A549 (cell line): ENCODE data around the gene CTNNA1. TPM values are rescaled to one million over a fixed set of nuclear protein-coding genes. Genes with fewer than 3 reads are reported as not detected.

ENCODE experiments used
- ATAC-seq, 2 experiments: fragments of 200-7000 bp in 1 of 2; fragments of >200 bp in 1 of 2; cut with Nextera tagmentation in 1 of 2; cut with Tn5 transposase in 1 of 2; 3 replicates each; pipeline versions ENCODE4 v1.8.0 to v1.9.1; 2018 to 2020; ENCODE audit warnings: mild to moderate bottlenecking in 1 of 2, moderate library complexity in 1 of 2
- CTCF ChIA-PET: fragments of 300-600 bp; sonication (Branson Sonifier 250); formaldehyde crosslinking; extraction: SDS; loops from one replicate; lab custom pipeline; 2021; ENCODE audit warnings: antibody characterized with exemption, inconsistent platforms; lab: Yijun Ruan, JAX
- POLR2A ChIA-PET: fragments of 350-600 bp; formaldehyde crosslinking; extraction: SDS; loops from one replicate; lab custom pipeline; 2021; ENCODE audit warnings: antibody characterized with exemption, inconsistent platforms; lab: Yijun Ruan, JAX
- DNase-seq, 2 experiments: peaks; one replicate each; pipeline versions ENCODE4 v3.0.0 to v3.0.0-alpha.2; 2011 to 2016; ENCODE audit warnings: low read depth in 1 of 2, low spot score in 1 of 2
- FAIRE-seq: peaks from 2 replicates; lab custom pipeline; 2011; peaks lifted over from hg19 to GRCh38; lab: Jason Lieb, UNC
- H3K27ac ChIP-seq, 2 experiments: fragments of >200 bp; sonication (Bioruptor Twin); formaldehyde crosslinking; 3 replicates each; pipeline ENCODE4 v1.5.1; 2016 to 2017
- H3K4me1 ChIP-seq: fragments of >200 bp; sonication (Bioruptor Twin); formaldehyde crosslinking; 3 replicates; pipeline ENCODE4 v1.6.1; 2016
- H3K4me2 ChIP-seq: fragments of >200 bp; sonication (Bioruptor Twin); formaldehyde crosslinking; 3 replicates; pipeline ENCODE4 v1.6.1; 2016
- H3K4me3 ChIP-seq: fragments of >200 bp; sonication (Bioruptor Twin); formaldehyde crosslinking; 3 replicates; pipeline ENCODE4 v1.5.1; 2016
- H3K9me3 ChIP-seq: fragments of >200 bp; sonication (Bioruptor Twin); formaldehyde crosslinking; 3 replicates; pipeline ENCODE4 v1.6.1; 2016
- BHLHE40 ChIP-seq: IDR thresholded peaks from 2 replicates; pipeline ENCODE4 v1.6.1; 2012; ENCODE audit warnings: low read depth, low read length, inconsistent platforms
- CBX2 ChIP-seq: fragments of 200-600 bp; sonication (generic); IDR thresholded peaks from 2 replicates; pipeline ENCODE4 v1.6.1; 2016; ENCODE audit warnings: low read depth, mild to moderate bottlenecking, borderline replicate concordance
- CBX8 ChIP-seq: fragments of 200-600 bp; sonication (generic); IDR thresholded peaks from 2 replicates; pipeline ENCODE4 v1.6.1; 2016
- CEBPB ChIP-seq, 2 experiments: fragments of >200 bp in 1 of 2; sonication (Bioruptor Twin) in 1 of 2; formaldehyde crosslinking in 1 of 2; IDR thresholded peaks; 2 replicates each; pipeline ENCODE4 v1.6.1; 2012 to 2016
- EHF ChIP-seq: fragments of 250-450 bp; sonication (Bioruptor Pico); IDR thresholded peaks from 2 replicates; pipeline ENCODE4 v1.5.0; 2020; ENCODE audit warnings: mild to moderate bottlenecking
- EHMT2 ChIP-seq: fragments of 200-600 bp; sonication (generic); IDR thresholded peaks from 2 replicates; pipeline ENCODE4 v1.6.1; 2016; ENCODE audit warnings: antibody characterized with exemption, low read depth, mild to moderate bottlenecking, moderate library complexity
- EP300 ChIP-seq, 2 experiments: fragments of >200 bp; sonication (Bioruptor Twin); formaldehyde crosslinking; IDR thresholded peaks; 2 replicates in 1 of 2; 3 replicates in 1 of 2; pipeline ENCODE4 v1.6.1; 2016 to 2017
- ESRRA ChIP-seq: fragments of 150-350 bp; IDR thresholded peaks from 2 replicates; pipeline ENCODE4 v1.6.1; 2014; ENCODE audit warnings: mild to moderate bottlenecking, low read length, borderline replicate concordance
- FOXS1 ChIP-seq: fragments of 250-450 bp; sonication (Bioruptor Pico); IDR thresholded peaks from 2 replicates; pipeline ENCODE4 v1.5.0; 2020; ENCODE audit warnings: mild to moderate bottlenecking, moderate library complexity
- GATA3 ChIP-seq: IDR thresholded peaks from 2 replicates; pipeline ENCODE4 v1.6.1; 2012; ENCODE audit warnings: borderline replicate concordance
- HEYL ChIP-seq: fragments of 250-450 bp; sonication (Bioruptor Pico); IDR thresholded peaks from 2 replicates; pipeline ENCODE4 v1.8.0; 2021; ENCODE audit warnings: mild to moderate bottlenecking, moderate library complexity
- HOXA7 ChIP-seq: fragments of 250-450 bp; sonication (Bioruptor Pico); IDR thresholded peaks from 2 replicates; pipeline ENCODE4 v1.5.0; 2020; ENCODE audit warnings: mild to moderate bottlenecking, moderate library complexity
- HOXB5 ChIP-seq: fragments of 250-450 bp; sonication (Bioruptor Pico); IDR thresholded peaks from 2 replicates; pipeline ENCODE4 v1.5.0; 2020; ENCODE audit warnings: mild to moderate bottlenecking, moderate library complexity
- JUN ChIP-seq, 2 experiments: fragments of >200 bp; sonication (Bioruptor Twin); formaldehyde crosslinking; IDR thresholded peaks; 2 replicates in 1 of 2; 3 replicates in 1 of 2; pipeline ENCODE4 v1.6.1; 2016 to 2017
- KDM1A ChIP-seq: fragments of 200-600 bp; sonication (generic); IDR thresholded peaks from 2 replicates; pipeline ENCODE4 v1.6.1; 2016; ENCODE audit warnings: low read depth, mild to moderate bottlenecking
- KDM5A ChIP-seq: fragments of 200-600 bp; sonication (generic); IDR thresholded peaks from 2 replicates; pipeline ENCODE4 v1.6.1; 2016; ENCODE audit warnings: antibody characterized with exemption, mild to moderate bottlenecking
- MYC ChIP-seq: IDR thresholded peaks from 2 replicates; pipeline ENCODE4 v1.6.1; 2012; ENCODE audit warnings: mild to moderate bottlenecking, inconsistent platforms, low read length, improper control_type of control experiment, borderline replicate concordance
- NFE2L2 ChIP-seq: fragments of 150-350 bp; conservative IDR thresholded peaks from 2 replicates; pipeline ENCODE4 v1.6.1; 2014; ENCODE audit warnings: low read length
- PHF8 ChIP-seq: fragments of 200-600 bp; sonication (generic); IDR thresholded peaks from 2 replicates; pipeline ENCODE4 v1.6.1; 2016; ENCODE audit warnings: low read depth, mild to moderate bottlenecking, antibody characterized with exemption, moderate library complexity, borderline replicate concordance
- RAD21 ChIP-seq, 2 experiments: fragments of >200 bp in 1 of 2; sonication (Bioruptor Twin) in 1 of 2; formaldehyde crosslinking in 1 of 2; IDR thresholded peaks in 1 of 2; conservative IDR thresholded peaks in 1 of 2; 2 replicates in 1 of 2; 3 replicates in 1 of 2; pipeline ENCODE4 v1.6.1; 2012 to 2018; ENCODE audit warnings: inconsistent platforms in 1 of 2
- RNF2 ChIP-seq: fragments of 200-600 bp; sonication (generic); IDR thresholded peaks from 2 replicates; pipeline ENCODE4 v1.6.1; 2016; ENCODE audit warnings: low read depth, mild to moderate bottlenecking, antibody characterized with exemption, moderate library complexity, borderline replicate concordance
- SREBF2 ChIP-seq: fragments of 450-650 bp; IDR thresholded peaks from 2 replicates; pipeline ENCODE4 v1.6.1; 2014; ENCODE audit warnings: mild to moderate bottlenecking, moderate library complexity
- ZNF302 ChIP-seq: fragments of 250-450 bp; sonication (Bioruptor Pico); IDR thresholded peaks from 2 replicates; pipeline ENCODE4 v1.9.0; 2021; ENCODE audit warnings: inconsistent platforms, mild to moderate bottlenecking, moderate library complexity
- ZSCAN20 ChIP-seq: fragments of 250-450 bp; sonication (Bioruptor Pico); IDR thresholded peaks from 2 replicates; pipeline ENCODE4 v1.8.0; 2022; ENCODE audit warnings: mild to moderate bottlenecking, moderate library complexity
- WGBS: methylation state at CpG from one replicate; pipeline ENCODE4 v1.1.6; 2017; ENCODE audit errors: missing lambda C conversion rate; 5-methylcytosine and 5-hydroxymethylcytosine counted together
- polyA plus RNA-seq, 4 experiments: library from polyadenylated mRNA; depleted of rRNA in 3 of 4; stranded (reverse); fragments of >200 nt; fragmentation: RNase III in 1 of 4; extraction: RNeasy Plus Mini Kit Qiagen cat#74134 plus additional on column Dnase treatment in 1 of 4; gene quantifications; 2 replicates in 3 of 4; 3 replicates in 1 of 4; pipeline ENCODE4 v1.2.3, GENCODE V29; 2011 to 2017
- TF ChIP-seq, protein P1 (sequence below): fragments of 250-450 bp; sonication (Bioruptor Pico); IDR thresholded peaks from 2 replicates; pipeline ENCODE4 v1.5.0; 2020; ENCODE audit warnings: low read depth, mild to moderate bottlenecking, moderate library complexity
- TF ChIP-seq, protein P2 (sequence below): IDR thresholded peaks from 2 replicates; pipeline ENCODE4 v1.6.1; 2012; ENCODE audit warnings: low read depth, borderline replicate concordance
- TF ChIP-seq, protein P3 (sequence below): fragments of 150-350 bp; IDR thresholded peaks from 2 replicates; pipeline ENCODE4 v1.6.1; 2014; ENCODE audit warnings: low read depth, mild to moderate bottlenecking, low read length
- TF ChIP-seq, protein P4 (sequence below): fragments of 250-450 bp; sonication (Bioruptor Pico); IDR thresholded peaks from 2 replicates; pipeline ENCODE4 v1.5.0; 2021; ENCODE audit warnings: mild to moderate bottlenecking, moderate library complexity, borderline replicate concordance

The CTNNA1 gene
- polyA plus RNA-seq, 2 of the 4 experiments (the other 2 are of a cell fraction) = 154 to 184 TPM

DNA sequence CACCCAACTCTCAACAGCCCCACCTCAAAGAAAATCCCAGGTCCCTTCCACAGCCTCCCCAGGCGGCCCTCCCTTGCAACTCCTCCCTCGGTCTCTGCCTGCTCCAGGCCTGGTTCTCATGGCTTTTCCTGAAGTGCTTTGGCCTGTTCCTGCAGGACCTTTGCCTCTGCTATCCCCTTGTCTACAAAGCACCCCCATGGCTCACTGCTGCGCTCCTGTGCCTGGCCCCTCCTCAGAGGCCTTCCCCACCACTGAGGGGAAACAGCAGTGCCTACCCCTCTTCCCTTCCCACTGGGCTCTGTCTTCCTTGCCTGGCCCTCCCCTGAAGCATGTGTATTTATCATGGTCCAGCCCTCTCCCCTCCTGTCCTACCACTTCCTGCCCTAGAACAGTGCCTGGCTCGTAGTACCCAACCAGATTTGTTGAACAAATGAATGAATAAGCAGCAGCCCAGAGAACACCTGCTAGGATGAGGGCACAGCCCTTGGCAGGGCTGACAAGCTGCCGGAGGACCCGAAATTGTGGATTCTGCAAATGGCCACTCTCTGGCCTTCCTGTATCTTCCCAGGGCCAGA is 190.5 kb downstream of the CTNNA1 start:
- ChIA-PET POLR2A (no interaction called here), CTCF (interaction anchor here (0.6 to 1.4 kb wide), 2 partner anchors 11 to 219 kb away, joined by 3 read pairs; no protein-coding TSS in a partner anchor)
- FAIRE-seq (no peak), DNase-seq (no peak), ATAC-seq (no peak)
- Histone ChIP-seq H3K27ac (no peak overlapping the region), H3K4me3 (no peak overlapping the region), H3K4me1 (no peaks in the 10 kb centered on the region)
- TF ChIP-seq, protein P1, sequence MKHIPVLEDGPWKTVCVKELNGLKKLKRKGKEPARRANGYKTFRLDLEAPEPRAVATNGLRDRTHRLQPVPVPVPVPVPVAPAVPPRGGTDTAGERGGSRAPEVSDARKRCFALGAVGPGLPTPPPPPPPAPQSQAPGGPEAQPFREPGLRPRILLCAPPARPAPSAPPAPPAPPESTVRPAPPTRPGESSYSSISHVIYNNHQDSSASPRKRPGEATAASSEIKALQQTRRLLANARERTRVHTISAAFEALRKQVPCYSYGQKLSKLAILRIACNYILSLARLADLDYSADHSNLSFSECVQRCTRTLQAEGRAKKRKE (CRISPR knock-in tag) = no peak
- TF ChIP-seq CEBPB (IDR thresholded peaks at IDR 0.05) = no peak
- no peak for TF ChIP-seq PHF8
- TF ChIP-seq, protein P2, sequence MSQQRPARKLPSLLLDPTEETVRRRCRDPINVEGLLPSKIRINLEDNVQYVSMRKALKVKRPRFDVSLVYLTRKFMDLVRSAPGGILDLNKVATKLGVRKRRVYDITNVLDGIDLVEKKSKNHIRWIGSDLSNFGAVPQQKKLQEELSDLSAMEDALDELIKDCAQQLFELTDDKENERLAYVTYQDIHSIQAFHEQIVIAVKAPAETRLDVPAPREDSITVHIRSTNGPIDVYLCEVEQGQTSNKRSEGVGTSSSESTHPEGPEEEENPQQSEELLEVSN = no peak
- TF ChIP-seq EP300 (IDR thresholded peaks at IDR 0.05) = no peak
- no peak for TF ChIP-seq JUN (IDR thresholded peaks at IDR 0.05)
- no peak for TF ChIP-seq HOXB5 (CRISPR knock-in tag)
- no peak for TF ChIP-seq NFE2L2
- TF ChIP-seq ZNF302 (CRISPR knock-in tag) = no peak
- TF ChIP-seq, protein P3, sequence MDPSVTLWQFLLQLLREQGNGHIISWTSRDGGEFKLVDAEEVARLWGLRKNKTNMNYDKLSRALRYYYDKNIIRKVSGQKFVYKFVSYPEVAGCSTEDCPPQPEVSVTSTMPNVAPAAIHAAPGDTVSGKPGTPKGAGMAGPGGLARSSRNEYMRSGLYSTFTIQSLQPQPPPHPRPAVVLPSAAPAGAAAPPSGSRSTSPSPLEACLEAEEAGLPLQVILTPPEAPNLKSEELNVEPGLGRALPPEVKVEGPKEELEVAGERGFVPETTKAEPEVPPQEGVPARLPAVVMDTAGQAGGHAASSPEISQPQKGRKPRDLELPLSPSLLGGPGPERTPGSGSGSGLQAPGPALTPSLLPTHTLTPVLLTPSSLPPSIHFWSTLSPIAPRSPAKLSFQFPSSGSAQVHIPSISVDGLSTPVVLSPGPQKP = no peak
- TF ChIP-seq RNF2 = no peak
- TF ChIP-seq MYC = no peak
- no peak for TF ChIP-seq CBX2
- no peak for TF ChIP-seq CBX8
- TF ChIP-seq EHMT2 = no peak
- TF ChIP-seq KDM1A = no peak
- TF ChIP-seq SREBF2 = no peak
- no peak for TF ChIP-seq HEYL (CRISPR knock-in tag)
- TF ChIP-seq, all 56 proteins: peak for 0
- Histone ChIP-seq H3K9me3 (no peaks in the 10 kb centered on the region), H3K4me2 (no peak overlapping the region)
- 86% methylated on average over 6 of the region's 6 CpGs for WGBS

DNA sequence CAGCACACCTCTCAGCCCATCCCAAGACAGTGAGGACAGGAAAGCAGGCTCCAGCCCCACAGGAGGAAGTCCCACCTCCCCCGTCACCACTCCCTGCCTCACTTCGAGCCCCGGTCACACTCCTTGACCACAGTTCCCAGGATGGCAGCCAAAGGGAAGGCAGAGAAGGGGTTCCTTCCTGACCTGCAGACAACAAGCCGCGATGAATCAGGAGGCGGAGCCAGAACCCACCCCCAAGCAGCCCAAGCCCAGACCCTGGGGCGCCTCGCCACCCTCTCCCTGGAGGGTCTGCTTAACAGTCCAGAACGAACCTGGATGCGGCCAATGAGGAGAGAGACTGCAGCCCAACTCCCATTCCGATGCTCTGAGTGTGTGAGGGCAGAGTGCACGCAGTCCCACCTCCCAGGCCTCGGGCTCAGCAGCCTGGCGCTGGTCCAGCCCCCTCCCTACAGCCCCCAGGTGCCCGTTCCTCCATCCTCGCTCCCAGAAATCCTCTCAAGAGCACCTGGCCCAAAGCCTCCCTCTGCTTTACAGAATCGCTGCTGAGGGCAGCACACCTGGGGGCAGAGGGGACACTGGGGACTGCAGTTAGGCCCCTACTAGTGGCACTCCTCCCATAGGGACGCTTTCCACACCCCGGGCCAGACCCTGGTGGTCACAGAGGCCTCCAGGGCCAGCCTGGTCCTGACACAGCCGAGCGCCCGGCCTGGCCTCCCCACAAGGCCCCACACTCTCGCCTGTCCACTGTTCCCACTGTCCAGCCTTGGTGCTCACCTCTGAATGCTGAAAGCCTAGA is 191.5 kb downstream of the CTNNA1 start:
- H3K27ac ChIP-seq = no peak overlapping the region
- no peak overlapping the region for H3K4me3 ChIP-seq
- H3K4me1 ChIP-seq = no peaks in the 10 kb centered on the region
- WGBS = 79% methylated on average over 21 of the region's 23 CpGs
- POLR2A ChIA-PET = no interaction called here
- ATAC-seq (peak; percentile 13 to 19; a peak in 4 of 6 replicates), FAIRE-seq (no peak), DNase-seq (no peak)
- H3K9me3 ChIP-seq = no peaks in the 10 kb centered on the region
- H3K4me2 ChIP-seq = no peak overlapping the region
- TF ChIP-seq HEYL (CRISPR knock-in tag) (no peak), HOXA7 (CRISPR knock-in tag) (no peak), ESRRA (no peak), SREBF2 (no peak), RAD21 (conservative IDR thresholded peaks at IDR 0.05 in 1 of 2, IDR thresholded peaks at IDR 0.05 in 1 of 2) (no peak), EHF (CRISPR knock-in tag) (no peak), CEBPB (IDR thresholded peaks at IDR 0.05) (no peak), EP300 (IDR thresholded peaks at IDR 0.05) (no peak), KDM5A (no peak), GATA3 (no peak), FOXS1 (CRISPR knock-in tag) (no peak), ZSCAN20 (CRISPR knock-in tag) (no peak), PHF8 (no peak), ZNF302 (CRISPR knock-in tag) (no peak), NFE2L2 (no peak), BHLHE40 (no peak)
- TF ChIP-seq, protein P4, sequence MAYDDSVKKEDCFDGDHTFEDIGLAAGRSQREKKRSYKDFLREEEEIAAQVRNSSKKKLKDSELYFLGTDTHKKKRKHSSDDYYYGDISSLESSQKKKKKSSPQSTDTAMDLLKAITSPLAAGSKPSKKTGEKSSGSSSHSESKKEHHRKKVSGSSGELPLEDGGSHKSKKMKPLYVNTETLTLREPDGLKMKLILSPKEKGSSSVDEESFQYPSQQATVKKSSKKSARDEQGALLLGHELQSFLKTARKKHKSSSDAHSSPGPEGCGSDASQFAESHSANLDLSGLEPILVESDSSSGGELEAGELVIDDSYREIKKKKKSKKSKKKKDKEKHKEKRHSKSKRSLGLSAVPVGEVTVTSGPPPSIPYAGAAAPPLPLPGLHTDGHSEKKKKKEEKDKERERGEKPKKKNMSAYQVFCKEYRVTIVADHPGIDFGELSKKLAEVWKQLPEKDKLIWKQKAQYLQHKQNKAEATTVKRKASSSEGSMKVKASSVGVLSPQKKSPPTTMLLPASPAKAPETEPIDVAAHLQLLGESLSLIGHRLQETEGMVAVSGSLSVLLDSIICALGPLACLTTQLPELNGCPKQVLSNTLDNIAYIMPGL (CRISPR knock-in tag) = no peak
- TF ChIP-seq, protein P2 = no peak
- TF ChIP-seq, protein P1 (CRISPR knock-in tag) = no peak
- CTCF ChIA-PET = no interaction called here
